ENCODE measurements around the gene C5orf24. TPM values are rescaled to one million over a fixed set of nuclear protein-coding genes. Genes with fewer than 3 reads are reported as not detected.

C5orf24 gene
- total RNA-seq, 4 donors from 2014 or later: 24.8 to 36.7 (median 35.6) TPM

DNA sequence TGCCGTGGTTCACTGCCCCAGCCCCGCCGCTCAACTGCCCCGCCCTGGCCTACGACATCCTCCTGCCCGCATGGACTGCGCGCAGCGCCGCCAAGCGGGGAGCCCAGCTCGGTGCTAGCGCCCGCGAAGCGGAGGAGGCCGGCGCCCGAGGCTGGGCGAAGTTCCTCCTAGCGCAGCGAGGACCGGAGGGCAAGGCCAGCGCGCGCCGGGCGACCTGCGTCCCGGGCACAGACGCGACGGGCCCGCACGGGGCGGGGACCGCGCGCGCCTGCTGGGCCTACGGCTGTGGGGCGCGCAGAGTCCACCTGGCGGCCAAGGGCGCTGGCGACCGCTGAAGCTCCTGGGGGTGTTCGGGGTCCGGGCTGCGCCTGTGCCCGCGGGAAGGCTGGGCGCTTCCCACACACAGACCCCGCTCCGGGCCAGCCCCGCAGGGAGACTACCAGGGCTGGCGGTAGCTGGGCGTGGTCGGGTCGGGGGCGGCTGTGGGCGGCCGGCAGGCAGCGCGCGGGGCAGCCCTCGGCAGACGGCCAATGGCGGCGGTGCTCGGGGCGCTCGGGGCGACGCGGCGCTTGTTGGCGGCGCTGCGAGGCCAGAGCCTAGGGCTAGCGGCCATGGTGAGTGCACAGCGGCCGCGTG, 59.0 kb downstream of the C5orf24 start, which contains the start of gene PCBD2:
TSS of gene PCBD2 (plus strand) at position 522 of the 636 bp plus-strand sequence. CDS start at position 531, 9 bp downstream.
- H3K4me3 ChIP-seq: peak within 1 kb of the TSS; percentile 63 to 98 (median 78)
- peak within 1 kb of the TSS; percentile 97 to 100 (median 99) for H3K27ac ChIP-seq
- TF ChIP-seq POLR2A (IDR thresholded peaks at IDR 0.05): peak; percentile 65 to 83
- TF ChIP-seq, protein P1, sequence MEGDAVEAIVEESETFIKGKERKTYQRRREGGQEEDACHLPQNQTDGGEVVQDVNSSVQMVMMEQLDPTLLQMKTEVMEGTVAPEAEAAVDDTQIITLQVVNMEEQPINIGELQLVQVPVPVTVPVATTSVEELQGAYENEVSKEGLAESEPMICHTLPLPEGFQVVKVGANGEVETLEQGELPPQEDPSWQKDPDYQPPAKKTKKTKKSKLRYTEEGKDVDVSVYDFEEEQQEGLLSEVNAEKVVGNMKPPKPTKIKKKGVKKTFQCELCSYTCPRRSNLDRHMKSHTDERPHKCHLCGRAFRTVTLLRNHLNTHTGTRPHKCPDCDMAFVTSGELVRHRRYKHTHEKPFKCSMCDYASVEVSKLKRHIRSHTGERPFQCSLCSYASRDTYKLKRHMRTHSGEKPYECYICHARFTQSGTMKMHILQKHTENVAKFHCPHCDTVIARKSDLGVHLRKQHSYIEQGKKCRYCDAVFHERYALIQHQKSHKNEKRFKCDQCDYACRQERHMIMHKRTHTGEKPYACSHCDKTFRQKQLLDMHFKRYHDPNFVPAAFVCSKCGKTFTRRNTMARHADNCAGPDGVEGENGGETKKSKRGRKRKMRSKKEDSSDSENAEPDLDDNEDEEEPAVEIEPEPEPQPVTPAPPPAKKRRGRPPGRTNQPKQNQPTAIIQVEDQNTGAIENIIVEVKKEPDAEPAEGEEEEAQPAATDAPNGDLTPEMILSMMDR (IDR thresholded peaks at IDR 0.05): peak; percentile 74 to 99 (median 96)
- H3K27me3 ChIP-seq: no peaks in the 10 kb centered on the region
- peak; percentile 88 to 96 (median 96) for DNase-seq
- peaks cover 0 to 12% (median 0%) of the 10 kb centered on the region in 3 donors for H3K36me3 ChIP-seq
- H3K9me3 ChIP-seq: no peaks in the 10 kb centered on the region
- peaks cover 0 to 4% (median 2%) of the 10 kb centered on the region in 4 donors for H3K4me1 ChIP-seq

DNA sequence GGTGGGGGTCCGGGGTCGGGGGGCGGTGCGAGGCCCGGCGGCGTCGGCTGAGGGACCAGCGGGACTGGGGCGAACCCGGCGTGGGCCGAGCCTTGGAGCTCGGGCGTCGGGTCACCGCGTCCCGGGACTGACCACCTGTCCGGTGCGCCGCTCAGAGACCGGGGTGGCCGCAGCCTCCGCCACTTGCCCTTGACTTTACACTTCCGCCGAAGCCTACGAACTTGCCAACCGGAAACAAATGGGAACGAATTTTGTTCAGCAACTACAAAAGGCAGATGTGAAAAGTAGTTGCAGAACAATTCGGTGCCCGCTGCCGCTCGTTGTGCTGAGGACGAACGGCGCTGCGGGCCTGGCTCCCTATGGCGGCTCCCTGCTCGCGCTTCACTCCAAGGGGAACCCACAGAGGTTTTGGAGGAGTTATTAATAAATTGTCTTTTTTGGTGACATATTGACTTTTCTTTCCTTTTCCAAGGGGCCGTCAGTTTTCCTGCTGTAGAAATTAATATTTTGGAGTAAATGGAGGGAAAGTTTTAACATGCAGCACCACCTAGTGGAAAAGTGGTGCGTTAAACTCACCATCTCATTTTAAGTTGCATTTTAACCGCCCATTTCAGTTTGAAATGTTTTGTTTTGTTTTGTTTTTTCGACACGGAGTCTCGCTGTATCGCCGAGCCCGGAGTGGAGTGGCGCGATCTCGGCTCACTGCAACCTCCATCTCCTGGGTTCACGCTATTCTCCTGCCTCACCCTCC, 59.7 kb downstream of the C5orf24 start:
- Histone ChIP-seq H3K27me3 (no peaks in the 10 kb centered on the region), H3K27ac (peak overlapping the region; percentile 97 to 100 (median 99)), H3K36me3 (peaks cover 0 to 7% (median 0%) of the 10 kb centered on the region in 3 donors), H3K9me3 (no peaks in the 10 kb centered on the region), H3K4me3 (peak overlapping the region; percentile 63 to 98 (median 78)), H3K4me1 (peaks cover 0 to 4% (median 2%) of the 10 kb centered on the region in 4 donors)
- peak in 2 of 3 donors; percentile 59 to 76 for DNase-seq
- TF ChIP-seq, protein P1 (IDR thresholded peaks at IDR 0.05): peak; percentile 68 to 88 (median 85)
- no peak for TF ChIP-seq POLR2A (IDR thresholded peaks at IDR 0.05)

DNA sequence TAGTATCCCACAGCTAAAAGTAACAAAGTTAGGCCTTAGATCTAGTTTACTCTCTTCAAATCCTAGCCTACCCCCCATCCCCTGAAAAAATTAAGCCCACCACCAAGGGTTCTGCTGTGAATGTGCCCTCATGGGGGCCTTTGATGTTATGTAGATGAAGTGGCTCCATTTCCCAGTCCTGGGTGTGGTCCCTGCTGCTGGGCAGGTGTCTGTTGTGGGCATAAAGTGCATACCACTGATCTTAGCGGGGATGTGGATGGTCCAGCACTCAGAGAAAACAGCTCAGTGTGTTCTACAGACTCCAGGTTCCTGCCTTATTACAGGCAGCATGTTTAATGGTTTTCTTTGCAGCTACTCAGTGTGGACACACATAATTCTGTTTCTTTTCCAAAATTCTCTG, 61.0 kb downstream of the C5orf24 start:
- no peaks in the 10 kb centered on the region for H3K27me3 ChIP-seq
- peaks cover 0 to 4% (median 1%) of the 10 kb centered on the region in 4 donors for H3K4me1 ChIP-seq
- DNase-seq: no peak
- TF ChIP-seq POLR2A (IDR thresholded peaks at IDR 0.05): no peak
- TF ChIP-seq, protein P1 (IDR thresholded peaks at IDR 0.05): no peak
- no peaks in the 10 kb centered on the region for H3K9me3 ChIP-seq
- H3K4me3 ChIP-seq: no peak overlapping the region
- peaks cover 0 to 16% (median 0%) of the 10 kb centered on the region in 3 donors for H3K36me3 ChIP-seq
- peak overlapping the region in 2 of 4 donors; percentile 97 to 100 for H3K27ac ChIP-seq

Other genes starting within 250 kb of the C5orf24 start
- 100 to 1,000 TPM; 102 to 126 (median 118) TPM for gene SAR1B, start 213.1 kb upstream of the C5orf24 start, total RNA-seq
- gene SEC24A, start 197.2 kb upstream of the C5orf24 start, total RNA-seq: 10 to 100 TPM; 17.3 to 54.8 (median 40.4) TPM
- gene CAMLG, start 107.4 kb upstream of the C5orf24 start, total RNA-seq: 10 to 100 TPM; 15.7 to 25.6 (median 20.9) TPM
- gene DDX46, start 87.2 kb upstream of the C5orf24 start, total RNA-seq: 10 to 100 TPM; 27.0 to 59.4 (median 41.8) TPM
- 10 to 100 TPM; 34.3 to 81.7 (median 39.9) TPM for gene TXNDC15, start 28.4 kb downstream of the C5orf24 start, total RNA-seq
- gene PCBD2, start 59.2 kb downstream of the C5orf24 start, total RNA-seq: 10 to 100 TPM; 15.5 to 39.6 (median 27.9) TPM
- 1 to 10 TPM in 3 of 4 donors, not detected in 1; 1.1 to 2.5 (median 2.4) TPM for gene CATSPER3, start 121.9 kb downstream of the C5orf24 start, total RNA-seq
- gene PITX1, start 188.3 kb downstream of the C5orf24 start, total RNA-seq: 1 to 10 TPM in 3 of 4 donors, under 1 TPM in 1; 0.88 to 4.2 (median 2.5) TPM

Measured in Peyer's patch (tissue), 4 donors.